ENCODE data around the gene HSPG2.

DNA sequence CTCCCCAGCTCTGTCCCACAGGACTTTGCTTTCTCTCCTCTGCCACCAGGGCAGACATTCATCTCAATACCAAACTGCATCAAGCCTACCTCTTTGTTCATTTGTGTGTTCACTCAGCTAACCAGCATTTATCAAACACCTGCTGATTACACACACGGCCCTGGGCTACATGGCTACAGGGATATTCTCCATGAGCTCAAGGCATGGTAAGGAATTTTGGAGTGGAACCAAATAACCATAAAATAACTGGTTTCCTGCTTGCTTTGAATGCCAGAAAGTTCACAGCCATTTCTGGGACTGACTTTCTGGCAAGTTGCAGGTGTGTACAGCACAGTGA is 70.4 kb downstream of the HSPG2 start:
- TF ChIP-seq, protein P1, sequence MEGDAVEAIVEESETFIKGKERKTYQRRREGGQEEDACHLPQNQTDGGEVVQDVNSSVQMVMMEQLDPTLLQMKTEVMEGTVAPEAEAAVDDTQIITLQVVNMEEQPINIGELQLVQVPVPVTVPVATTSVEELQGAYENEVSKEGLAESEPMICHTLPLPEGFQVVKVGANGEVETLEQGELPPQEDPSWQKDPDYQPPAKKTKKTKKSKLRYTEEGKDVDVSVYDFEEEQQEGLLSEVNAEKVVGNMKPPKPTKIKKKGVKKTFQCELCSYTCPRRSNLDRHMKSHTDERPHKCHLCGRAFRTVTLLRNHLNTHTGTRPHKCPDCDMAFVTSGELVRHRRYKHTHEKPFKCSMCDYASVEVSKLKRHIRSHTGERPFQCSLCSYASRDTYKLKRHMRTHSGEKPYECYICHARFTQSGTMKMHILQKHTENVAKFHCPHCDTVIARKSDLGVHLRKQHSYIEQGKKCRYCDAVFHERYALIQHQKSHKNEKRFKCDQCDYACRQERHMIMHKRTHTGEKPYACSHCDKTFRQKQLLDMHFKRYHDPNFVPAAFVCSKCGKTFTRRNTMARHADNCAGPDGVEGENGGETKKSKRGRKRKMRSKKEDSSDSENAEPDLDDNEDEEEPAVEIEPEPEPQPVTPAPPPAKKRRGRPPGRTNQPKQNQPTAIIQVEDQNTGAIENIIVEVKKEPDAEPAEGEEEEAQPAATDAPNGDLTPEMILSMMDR (IDR thresholded peaks at IDR 0.05; ENCODE audit: insufficient read depth, low read length): no peak
- TF ChIP-seq GABPA (IDR thresholded peaks at IDR 0.05; ENCODE audit: low read depth) (no peak), POLR2AphosphoS5 (IDR thresholded peaks at IDR 0.05; ENCODE audit: low read depth) (no peak)
